GM12878 (cell line): ENCODE data around the gene COL5A1. TPM values are rescaled to one million over a fixed set of nuclear protein-coding genes. Genes with fewer than 3 reads are reported as not detected.

ENCODE experiments used
- ATAC-seq: fragments of 200-7000 bp; cut with Tn5 transposase; 3 replicates; pipeline ENCODE4 v1.9.1; 2020; ENCODE audit warnings: mild to moderate bottlenecking, moderate library complexity
- BruUV-seq: library from RNA; stranded (reverse); fragments of 400-500 nt; replicated peaks from 2 replicates; lab custom pipeline; 2021; lab: Mats Ljungman, UMichigan
- CTCF ChIA-PET: fragments of 300-600 bp; sonication (Branson Sonifier 250); formaldehyde crosslinking; extraction: SDS; loops from one replicate; lab custom pipeline; 2021; ENCODE audit warnings: inconsistent platforms; lab: Yijun Ruan, JAX
- POLR2A ChIA-PET: fragments of 350-600 bp; formaldehyde crosslinking; extraction: SDS; loops from one replicate; lab custom pipeline; 2021; ENCODE audit warnings: inconsistent platforms; lab: Charles Lee
- RAD21 ChIA-PET: fragments of 300-600 bp; sonication (Branson Sonifier 250); formaldehyde crosslinking; loops from one replicate; lab custom pipeline; 2023; ENCODE audit warnings: antibody characterized with exemption; ENCODE audit not compliant: unreplicated experiment; lab: Charles Lee
- SMC1A ChIA-PET: fragments of 300-600 bp; sonication (Branson Sonifier 250); formaldehyde crosslinking; loops from one replicate; lab custom pipeline; 2023; ENCODE audit not compliant: unreplicated experiment, uncharacterized antibody; lab: Charles Lee
- DNase-seq: peaks from one replicate; pipeline ENCODE4 v3.0.0-alpha.2; 2011; ENCODE audit warnings: low read depth, low spot score
- FAIRE-seq: peaks from 3 replicates; lab custom pipeline; 2011; peaks lifted over from hg19 to GRCh38; lab: Jason Lieb, UNC
- H2AFZ ChIP-seq: 2 replicates; pipeline ENCODE4 v1.6.0; 2011; ENCODE audit warnings: low read depth, low read length, control low read depth; ENCODE audit not compliant: control insufficient read depth
- H3K27ac ChIP-seq: 2 replicates; pipeline ENCODE4 v1.5.1; 2011; ENCODE audit warnings: control low read depth; ENCODE audit not compliant: control insufficient read depth, insufficient read depth
- H3K27me3 ChIP-seq, 2 experiments: replicated peaks in 1 of 2; 2 replicates each; pipeline versions ENCODE4 v1.6.0 to v1.6.1; 2011; ENCODE audit warnings: low read length in 1 of 2; ENCODE audit not compliant: control insufficient read depth in 2 of 2, insufficient read depth in 2 of 2
- H3K36me3 ChIP-seq, 2 experiments: 2 replicates each; pipeline ENCODE4 v1.5.1; 2011; ENCODE audit warnings: low read length in 1 of 2; ENCODE audit not compliant: control insufficient read depth in 2 of 2, insufficient read depth in 2 of 2
- H3K4me1 ChIP-seq: 2 replicates; pipeline ENCODE4 v1.6.1; 2011; ENCODE audit warnings: mild to moderate bottlenecking, low read length, moderate library complexity, mixed read lengths; ENCODE audit not compliant: control insufficient read depth, insufficient read depth
- H3K4me2 ChIP-seq: 2 replicates; pipeline ENCODE4 v1.6.0; 2011; ENCODE audit warnings: control low read depth; ENCODE audit not compliant: control insufficient read depth, insufficient read depth
- H3K4me3 ChIP-seq: fragments of 200-600 bp; sonication (generic); 2 replicates; pipeline ENCODE4 v1.5.1; 2016
- H3K79me2 ChIP-seq: 2 replicates; pipeline ENCODE4 v1.6.0; 2011; ENCODE audit warnings: low read length; ENCODE audit not compliant: control insufficient read depth, insufficient read depth
- H3K9ac ChIP-seq: 2 replicates; pipeline ENCODE4 v1.8.0; 2011; ENCODE audit warnings: low read length, control low read depth, mixed read lengths; ENCODE audit not compliant: control insufficient read depth, insufficient read depth
- H3K9me3 ChIP-seq: replicated peaks from 3 replicates; pipeline ENCODE4 v1.5.1; 2011; ENCODE audit warnings: mild to moderate bottlenecking, low read length; ENCODE audit not compliant: control insufficient read depth, insufficient read depth
- H4K20me1 ChIP-seq: 2 replicates; pipeline ENCODE4 v1.6.0; 2011; ENCODE audit not compliant: control insufficient read depth, insufficient read depth
- BACH1 ChIP-seq: fragments of 450-650 bp; IDR thresholded peaks from 2 replicates; pipeline ENCODE4 v1.6.1; 2017; ENCODE audit warnings: mild to moderate bottlenecking, borderline replicate concordance
- CHD4 ChIP-seq: fragments of 200-600 bp; sonication (generic); IDR thresholded peaks from 2 replicates; pipeline ENCODE4 v1.6.1; 2016; ENCODE audit warnings: mild to moderate bottlenecking
- EGR1 ChIP-seq, 2 experiments: IDR thresholded peaks; 1 replicate in 1 of 2; 2 replicates in 1 of 2; pipeline ENCODE4 v1.6.1; 2011 to 2012; ENCODE audit warnings: low read depth in 2 of 2, low read length in 2 of 2, borderline replicate concordance in 1 of 2, mild to moderate bottlenecking in 1 of 2, moderate library complexity in 1 of 2
- NFXL1 ChIP-seq: fragments of 450-650 bp; IDR thresholded peaks from 2 replicates; pipeline ENCODE4 v1.6.1; 2017; ENCODE audit warnings: antibody characterized with exemption, mild to moderate bottlenecking, borderline replicate concordance
- SUPT20H ChIP-seq: IDR thresholded peaks from 2 replicates; pipeline ENCODE4 v1.6.1; 2011; ENCODE audit warnings: low read depth, mild to moderate bottlenecking, low read length, moderate library complexity, borderline replicate concordance; ENCODE audit not compliant: control insufficient read depth
- TAF1 ChIP-seq: IDR thresholded peaks from 2 replicates; pipeline ENCODE4 v1.6.1; 2011; ENCODE audit warnings: mild to moderate bottlenecking, low read depth, low read length, borderline replicate concordance
- WGBS: methylation state at CpG from one replicate; pipeline ENCODE4 v1.1.6; 2016; ENCODE audit warnings: low lambda C conversion rate; ENCODE audit not compliant: insufficient replicate concordance, insufficient coverage; ENCODE audit errors: missing lambda C conversion rate; 5-methylcytosine and 5-hydroxymethylcytosine counted together
- in situ Hi-C: fragments of 300-500 bp; cut with MboI; formaldehyde crosslinking; loops from 9 replicates; pipeline ENCODE4 v1.14.3; 2018; ENCODE audit warnings: mixed read lengths
- intact Hi-C: fragments of 100-400 bp; cut with micrococcal nuclease; formaldehyde crosslinking; loops from one replicate; pipeline ENCODE4 v1.14.2; 2022; ENCODE audit not compliant: unreplicated experiment
- polyA plus RNA-seq, 11 experiments: library from polyadenylated mRNA; depleted of rRNA in 4 of 11; unstranded in 6 of 11; stranded (reverse) in 5 of 11; fragments of >200 nt; fragmentation: Nextera tagmentation in 4 of 11; fragmentation: Illumina TruSeq in 1 of 11; extraction: Ambion mirVana in 4 of 11; extraction: Trizol in 1 of 11; gene quantifications; 1 replicate in 1 of 11; 2 replicates in 10 of 11; pipeline versions ENCODE4 v1.2.1 to v1.2.3, GENCODE V29; 2011 to 2016; ENCODE audit warnings: inconsistent platforms in 2 of 11, missing spikeins in 2 of 11, low read depth in 1 of 11
- total RNA-seq, 4 experiments: library from RNA; depleted of rRNA in 3 of 4; stranded (reverse); fragments of >200 nt in 3 of 4; fragmentation: Illumina TruSeq in 1 of 4; extraction: Trizol in 1 of 4; gene quantifications; 2 replicates each; pipeline versions ENCODE4 v1.2.1 to v1.2.3, GENCODE V29; 2013 to 2021
- TF ChIP-seq, protein P1 (sequence below): fragments of 450-650 bp; formaldehyde crosslinking; IDR thresholded peaks from 2 replicates; pipeline ENCODE4 v1.4.0; 2020; ENCODE audit warnings: mild to moderate bottlenecking, moderate library complexity
- TF ChIP-seq, protein P2 (sequence below): IDR thresholded peaks from 2 replicates; pipeline ENCODE4 v1.6.1; 2011; ENCODE audit warnings: borderline replicate concordance, low read depth, mild to moderate bottlenecking, moderate library complexity, low read length; ENCODE audit not compliant: insufficient read depth, poor library complexity, severe bottlenecking

COL5A1 gene
- total and polyA plus RNA-seq, 10 of the 15 experiments (the other 5 are each of a cell fraction or from before 2014, with no cell fraction given), result under 0.01 to 0.15 (median 0.13) TPM; not detected in 4

DNA sequence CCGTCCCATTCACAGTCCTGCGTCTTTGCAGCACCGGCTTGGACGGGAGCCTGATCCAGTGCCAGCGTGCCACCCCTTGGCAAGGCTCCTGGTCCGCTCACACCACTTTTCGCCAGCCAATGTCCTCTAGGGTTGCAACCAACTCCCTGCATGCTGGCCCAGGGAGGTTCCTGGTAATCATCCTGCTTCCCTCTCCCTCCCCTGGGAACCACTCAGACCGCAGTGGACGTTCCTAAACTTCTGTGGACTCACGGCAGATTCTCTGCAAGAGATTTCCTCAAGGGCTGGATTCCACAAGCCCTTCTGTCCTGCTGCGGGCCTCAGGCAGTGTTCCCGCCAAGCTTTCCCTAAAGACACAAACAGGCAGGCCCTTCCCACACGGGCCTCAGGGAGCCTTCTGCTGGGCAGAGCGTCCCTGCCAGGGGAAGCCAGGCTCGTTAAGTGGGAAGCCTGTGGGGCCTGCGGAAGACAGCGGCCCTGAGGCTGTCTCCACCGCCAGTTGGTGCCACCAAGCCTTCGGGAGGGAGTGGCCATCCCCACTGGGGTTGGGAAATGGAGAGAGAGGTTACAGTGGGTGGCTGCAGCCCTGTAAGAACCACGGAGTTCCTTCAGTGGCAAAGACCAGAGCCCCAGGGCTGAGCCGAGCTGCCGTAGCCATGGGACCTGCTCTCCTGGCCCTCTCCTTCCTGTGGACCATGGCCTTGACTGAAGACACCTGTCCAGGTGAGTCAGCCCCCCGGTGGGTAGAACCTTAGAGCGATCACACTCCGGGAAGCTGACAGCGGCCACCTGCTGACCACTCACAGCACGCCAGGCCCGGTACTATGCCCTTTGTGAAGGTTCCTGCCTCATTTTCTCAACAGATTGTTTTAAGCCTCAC is 222.6 kb downstream of the COL5A1 start:
- RAD21 ChIA-PET, result no interaction called here
- ATAC-seq, result no peak
- Histone ChIP-seq H3K36me3 (no peaks in the 10 kb centered on the region), H3K27me3 (no peaks in the 10 kb centered on the region), H3K4me1 (peaks cover 3% of the 10 kb centered on the region), H4K20me1 (no peaks in the 10 kb centered on the region), H3K79me2 (no peaks in the 10 kb centered on the region), H3K9me3 (no peaks in the 10 kb centered on the region; the same call in 2 of the 3 replicates)
- intact Hi-C loops, result no loop called here
- POLR2A ChIA-PET, result no interaction called here
- 57% methylated on average over 26 of the region's 28 CpGs for WGBS
- no peak for TF ChIP-seq EGR1 (IDR thresholded peaks at IDR 0.05; ENCODE audit: borderline replicate concordance in 1 of 2, low read depth in 2 of 2, low read length in 2 of 2)
- TF ChIP-seq NFXL1, result no peak
- TF ChIP-seq SUPT20H, result no peak
- TF ChIP-seq CHD4, result no peak
- TF ChIP-seq, protein P1, sequence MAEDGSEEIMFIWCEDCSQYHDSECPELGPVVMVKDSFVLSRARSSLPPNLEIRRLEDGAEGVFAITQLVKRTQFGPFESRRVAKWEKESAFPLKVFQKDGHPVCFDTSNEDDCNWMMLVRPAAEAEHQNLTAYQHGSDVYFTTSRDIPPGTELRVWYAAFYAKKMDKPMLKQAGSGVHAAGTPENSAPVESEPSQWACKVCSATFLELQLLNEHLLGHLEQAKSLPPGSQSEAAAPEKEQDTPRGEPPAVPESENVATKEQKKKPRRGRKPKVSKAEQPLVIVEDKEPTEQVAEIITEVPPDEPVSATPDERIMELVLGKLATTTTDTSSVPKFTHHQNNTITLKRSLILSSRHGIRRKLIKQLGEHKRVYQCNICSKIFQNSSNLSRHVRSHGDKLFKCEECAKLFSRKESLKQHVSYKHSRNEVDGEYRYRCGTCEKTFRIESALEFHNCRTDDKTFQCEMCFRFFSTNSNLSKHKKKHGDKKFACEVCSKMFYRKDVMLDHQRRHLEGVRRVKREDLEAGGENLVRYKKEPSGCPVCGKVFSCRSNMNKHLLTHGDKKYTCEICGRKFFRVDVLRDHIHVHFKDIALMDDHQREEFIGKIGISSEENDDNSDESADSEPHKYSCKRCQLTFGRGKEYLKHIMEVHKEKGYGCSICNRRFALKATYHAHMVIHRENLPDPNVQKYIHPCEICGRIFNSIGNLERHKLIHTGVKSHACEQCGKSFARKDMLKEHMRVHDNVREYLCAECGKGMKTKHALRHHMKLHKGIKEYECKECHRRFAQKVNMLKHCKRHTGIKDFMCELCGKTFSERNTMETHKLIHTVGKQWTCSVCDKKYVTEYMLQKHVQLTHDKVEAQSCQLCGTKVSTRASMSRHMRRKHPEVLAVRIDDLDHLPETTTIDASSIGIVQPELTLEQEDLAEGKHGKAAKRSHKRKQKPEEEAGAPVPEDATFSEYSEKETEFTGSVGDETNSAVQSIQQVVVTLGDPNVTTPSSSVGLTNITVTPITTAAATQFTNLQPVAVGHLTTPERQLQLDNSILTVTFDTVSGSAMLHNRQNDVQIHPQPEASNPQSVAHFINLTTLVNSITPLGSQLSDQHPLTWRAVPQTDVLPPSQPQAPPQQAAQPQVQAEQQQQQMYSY (CRISPR knock-in tag), result no peak
- TF ChIP-seq BACH1, result no peak
- TF ChIP-seq, protein P2, sequence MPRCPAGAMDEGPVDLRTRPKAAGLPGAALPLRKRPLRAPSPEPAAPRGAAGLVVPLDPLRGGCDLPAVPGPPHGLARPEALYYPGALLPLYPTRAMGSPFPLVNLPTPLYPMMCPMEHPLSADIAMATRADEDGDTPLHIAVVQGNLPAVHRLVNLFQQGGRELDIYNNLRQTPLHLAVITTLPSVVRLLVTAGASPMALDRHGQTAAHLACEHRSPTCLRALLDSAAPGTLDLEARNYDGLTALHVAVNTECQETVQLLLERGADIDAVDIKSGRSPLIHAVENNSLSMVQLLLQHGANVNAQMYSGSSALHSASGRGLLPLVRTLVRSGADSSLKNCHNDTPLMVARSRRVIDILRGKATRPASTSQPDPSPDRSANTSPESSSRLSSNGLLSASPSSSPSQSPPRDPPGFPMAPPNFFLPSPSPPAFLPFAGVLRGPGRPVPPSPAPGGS, result no peak
- TF ChIP-seq TAF1, result no peak
- TF ChIP-seq, all 136 proteins: peak for 0
- DNase-seq (no peak), FAIRE-seq (no peak)
- Histone ChIP-seq H3K9ac (no peak overlapping the region), H3K4me2 (no peak overlapping the region), H3K27ac (no peak overlapping the region), H2AFZ (no peak overlapping the region), H3K4me3 (no peak overlapping the region)
- no TSS peak for BruUV-seq
- SMC1A ChIA-PET, result no interaction called here
- in situ Hi-C loops, result no loop called here
- CTCF ChIA-PET, result interaction anchor here (0.6 kb wide), 1 partner anchor 641 kb away, joined by 3 read pairs; no protein-coding TSS in a partner anchor
